AG04449 (cell line): ENCODE measurements around the gene SLC30A10.
"Not testable (repeated sequence)": the region's sequence is repeated elsewhere in the genome, so short reads cannot be mapped to it uniquely, and the experiment has no call there.

Experiments used
- CTCF ChIA-PET: fragments of 350-600 bp; formaldehyde crosslinking; extraction: SDS; loops from one replicate; lab custom pipeline; 2021; ENCODE audit warnings: antibody characterized with exemption; lab: Yijun Ruan, JAX
- POLR2A ChIA-PET: fragments of 400-600, 350-600 bp; formaldehyde crosslinking; extraction: SDS; loops from one replicate; lab custom pipeline; 2020; ENCODE audit warnings: antibody characterized with exemption, inconsistent platforms; lab: Yijun Ruan, JAX
- DNase-seq: peaks from one replicate; pipeline ENCODE4 v3.0.0-alpha.2; 2010; ENCODE audit warnings: low read depth, low spot score
- H3K4me3 ChIP-seq: 2 replicates; pipeline ENCODE4 v1.5.1; 2011; ENCODE audit warnings: low read depth, mild to moderate bottlenecking, control low read depth, low read length
- CTCF ChIP-seq: IDR thresholded peaks from one replicate; pipeline ENCODE4 v1.5.1; 2011; ENCODE audit warnings: mild to moderate bottlenecking, moderate library complexity, low read length, control low read depth, inconsistent platforms; ENCODE audit not compliant: insufficient read depth; ENCODE audit errors: missing control alignments

The SLC30A10 gene

GRCh38 chr1:219906924-219907771, 21.2 kb downstream of the SLC30A10 start:
- ChIA-PET POLR2A (no interaction called here), CTCF (no interaction called here)
- H3K4me3 ChIP-seq = no peak overlapping the region
- no peak for DNase-seq
- no peak for TF ChIP-seq CTCF

- POLR2A ChIA-PET = not testable (repeated sequence)
Observed at GRCh38 chr1:219906565-219906923, 21.8 kb downstream of the SLC30A10 start.

DNA sequence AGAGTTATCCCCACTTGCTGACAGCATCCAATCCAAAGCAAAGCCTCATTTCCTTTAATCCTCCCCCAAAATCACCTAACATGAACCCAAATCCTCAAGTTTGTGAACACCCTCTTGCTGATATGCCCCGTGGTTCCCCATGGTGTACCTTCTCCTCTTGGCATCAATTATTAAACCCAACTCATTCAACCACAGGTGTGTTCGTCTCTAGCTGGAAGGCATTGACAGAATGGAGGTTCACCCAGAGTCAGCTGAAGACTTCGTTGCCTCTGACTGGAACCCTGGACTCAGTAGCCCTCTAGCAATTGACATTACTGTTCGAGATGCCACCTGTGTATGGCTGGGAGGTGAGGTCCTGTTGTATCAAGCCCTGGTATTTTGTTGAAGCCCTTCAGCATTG, 22.8 kb downstream of the SLC30A10 start:
- DNase-seq = no peak
- POLR2A ChIA-PET = no interaction called here
- H3K4me3 ChIP-seq = no peak overlapping the region
- no peak for TF ChIP-seq CTCF
- CTCF ChIA-PET = no interaction called here

More at GRCh38 chr1:219906565-219906923, 21.8 kb downstream of the SLC30A10 start:
- DNase-seq, H3K4me3 ChIP-seq, CTCF ChIA-PET: not testable (repeated sequence)

- POLR2A ChIA-PET = no interaction called here
- no peak for DNase-seq
- TF ChIP-seq CTCF = no peak
- H3K4me3 ChIP-seq = no peak overlapping the region
- CTCF ChIA-PET = no interaction called here
Observed at GRCh38 chr1:219904934-219905333, 23.4 kb downstream of the SLC30A10 start.

GRCh38 chr1:219903353-219903871, 24.9 kb downstream of the SLC30A10 start:
- DNase-seq = no peak
- ChIA-PET POLR2A (no interaction called here), CTCF (no interaction called here)
- no peak overlapping the region for H3K4me3 ChIP-seq
- no peak for TF ChIP-seq CTCF

DNA sequence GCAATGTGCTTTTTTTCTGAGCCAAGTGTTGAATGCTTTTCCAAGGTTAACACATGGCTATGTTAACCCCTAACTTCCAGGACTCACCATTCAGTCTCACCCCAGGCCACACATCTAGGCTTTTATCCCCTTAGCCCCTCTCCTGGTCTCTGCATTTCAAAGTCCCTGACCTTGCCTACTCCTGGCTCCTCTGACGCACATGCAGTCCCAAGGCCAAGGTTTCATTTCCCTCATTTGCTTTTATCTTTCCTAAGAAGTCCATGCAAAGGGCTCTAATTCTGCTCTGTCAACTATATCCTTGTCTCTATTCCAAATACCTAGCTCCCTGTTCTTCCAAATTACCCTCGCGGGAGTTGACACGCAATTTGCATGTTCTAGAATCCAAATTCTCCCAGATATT, 25.4 kb downstream of the SLC30A10 start:
- DNase-seq = no peak
- CTCF ChIA-PET = no interaction called here
- no peak overlapping the region for H3K4me3 ChIP-seq
- POLR2A ChIA-PET = no interaction called here
- TF ChIP-seq CTCF = no peak
